Measurements from ENCODE around the gene RLN3.
A peak's percentile ranks its signal among the peaks of the same experiment; 100 is the strongest.

The RLN3 gene

GRCh38 chr19:14073925-14074838 lies 46.2 kb downstream of the RLN3 start:
- DNase-seq = peak in 29 of 56 donors; percentile 14 to 74 (median 49)

- no peak for DNase-seq
Measured at GRCh38 chr19:14078411-14078810, 50.5 kb downstream of the RLN3 start.

Measured in nucleus accumbens (tissue), 56 donors.